Effector memory CD8-positive, alpha-beta T cell (primary cell): ENCODE data around the gene MYORG.
"Not testable (repeated sequence)": the region's sequence is repeated elsewhere in the genome, so short reads cannot be mapped to it uniquely, and the experiment has no call there.

Source experiments
- ATAC-seq: fragments of 150-1000 bp; cut with Tn5 transposase; replicated peaks from 2 replicates; pipeline ENCODE4 v1.10.0; 2021; ENCODE audit warnings: mild to moderate bottlenecking, moderate library complexity
- DNase-seq, 3 experiments: peaks; one replicate each; pipeline ENCODE4 v3.0.0; 2021
- H3K27ac Mint-ChIP-seq, 2 donors: one replicate each; pipeline ENCODE4 v1.8.0; 2022; ENCODE audit warnings: mild to moderate bottlenecking in 2 of 2, mixed read lengths in 2 of 2, moderate library complexity in 2 of 2
- H3K27me3 Mint-ChIP-seq, 2 donors: one replicate each; pipeline ENCODE4 v1.8.0; 2022; ENCODE audit warnings: mixed read lengths in 2 of 2
- H3K36me3 Mint-ChIP-seq: one replicate; pipeline ENCODE4 v1.8.0; 2022; ENCODE audit warnings: mild to moderate bottlenecking, moderate library complexity, mixed read lengths; ENCODE audit not compliant: insufficient read depth
- H3K4me1 Mint-ChIP-seq, 2 donors: one replicate each; pipeline ENCODE4 v1.8.0; 2022; ENCODE audit warnings: low read depth in 2 of 2, mixed read lengths in 2 of 2
- H3K4me3 Mint-ChIP-seq, 2 donors: one replicate each; pipeline ENCODE4 v1.8.0; 2022; ENCODE audit warnings: mild to moderate bottlenecking in 2 of 2, mixed read lengths in 2 of 2, moderate library complexity in 2 of 2
- H3K9me3 Mint-ChIP-seq, 2 donors: one replicate each; pipeline ENCODE4 v1.8.0; 2022; ENCODE audit warnings: mixed read lengths in 2 of 2

Gene MYORG

GRCh38 chr9:34346873-34347799 is 29.6 kb downstream of the MYORG start:
- no peak for ATAC-seq
- H3K27ac Mint-ChIP-seq = no peak overlapping the region
- no peaks in the 10 kb centered on the region for H3K9me3 Mint-ChIP-seq
- H3K27me3 Mint-ChIP-seq = no peaks in the 10 kb centered on the region
- H3K4me1 Mint-ChIP-seq = no peaks in the 10 kb centered on the region
- H3K4me3 Mint-ChIP-seq = no peak overlapping the region
- DNase-seq = no peak
- H3K36me3 Mint-ChIP-seq = peaks cover 18% of the 10 kb centered on the region

GRCh38 chr9:34343605-34344004 is 33.1 kb downstream of the MYORG start:
- Mint-ChIP-seq H3K4me1 (peaks cover 0 to 5% of the 10 kb centered on the region in 2 donors), H3K4me3 (no peak overlapping the region), H3K27ac (no peak overlapping the region), H3K9me3 (no peaks in the 10 kb centered on the region), H3K36me3 (peaks cover 21% of the 10 kb centered on the region), H3K27me3 (no peaks in the 10 kb centered on the region)
- ATAC-seq (no peak), DNase-seq (no peak)

- peaks cover 0 to 5% of the 10 kb centered on the region in 2 donors for H3K4me1 Mint-ChIP-seq
- H3K27ac Mint-ChIP-seq = no peak overlapping the region
- DNase-seq (no peak), ATAC-seq (no peak)
- no peaks in the 10 kb centered on the region for H3K27me3 Mint-ChIP-seq
- H3K36me3 Mint-ChIP-seq = peaks cover 16% of the 10 kb centered on the region
- H3K9me3 Mint-ChIP-seq = no peaks in the 10 kb centered on the region
- no peak overlapping the region for H3K4me3 Mint-ChIP-seq
Observed at GRCh38 chr9:34343090-34343489, 33.6 kb downstream of the MYORG start.

- DNase-seq (no peak), ATAC-seq (no peak)
- H3K4me3 Mint-ChIP-seq = no peak overlapping the region
- H3K9me3 Mint-ChIP-seq = no peaks in the 10 kb centered on the region
- peaks cover 0 to 5% of the 10 kb centered on the region in 2 donors for H3K4me1 Mint-ChIP-seq
- H3K27me3 Mint-ChIP-seq = no peaks in the 10 kb centered on the region
- H3K36me3 Mint-ChIP-seq = peaks cover 16% of the 10 kb centered on the region
- no peak overlapping the region for H3K27ac Mint-ChIP-seq
Observed at GRCh38 chr9:34341659-34342295, 34.9 kb downstream of the MYORG start.

GRCh38 chr9:34338665-34339385 is 37.9 kb downstream of the MYORG start:
- H3K4me1 Mint-ChIP-seq = peaks cover 3 to 9% of the 10 kb centered on the region in 2 donors
- no peaks in the 10 kb centered on the region for H3K9me3 Mint-ChIP-seq
- H3K27ac Mint-ChIP-seq = no peak overlapping the region
- no peaks in the 10 kb centered on the region for H3K27me3 Mint-ChIP-seq
- no peak for ATAC-seq
- DNase-seq = no peak
- H3K4me3 Mint-ChIP-seq = no peak overlapping the region
- H3K36me3 Mint-ChIP-seq = peaks cover 15% of the 10 kb centered on the region

- H3K27ac Mint-ChIP-seq, ATAC-seq, DNase-seq, H3K9me3 Mint-ChIP-seq, H3K4me1 Mint-ChIP-seq, H3K4me3 Mint-ChIP-seq, H3K27me3 Mint-ChIP-seq: not testable (repeated sequence)
- H3K36me3 Mint-ChIP-seq = peaks cover 14% of the 10 kb centered on the region
Observed at GRCh38 chr9:34338079-34338478, 38.6 kb downstream of the MYORG start.

GRCh38 chr9:34337403-34337802 is 39.3 kb downstream of the MYORG start:
- ATAC-seq (no peak), DNase-seq (no peak)
- peaks cover 3 to 13% of the 10 kb centered on the region in 2 donors for H3K4me1 Mint-ChIP-seq
- peaks cover 7% of the 10 kb centered on the region for H3K36me3 Mint-ChIP-seq
- H3K9me3 Mint-ChIP-seq = no peaks in the 10 kb centered on the region
- H3K4me3 Mint-ChIP-seq = no peak overlapping the region
- no peaks in the 10 kb centered on the region for H3K27me3 Mint-ChIP-seq
- H3K27ac Mint-ChIP-seq = no peak overlapping the region

- H3K36me3 Mint-ChIP-seq = peaks cover 10% of the 10 kb centered on the region
- no peak overlapping the region for H3K4me3 Mint-ChIP-seq
- H3K27ac Mint-ChIP-seq = peak overlapping the region in 1 of 2 donors; percentile 13
- ATAC-seq (no peak), DNase-seq (no peak)
- H3K27me3 Mint-ChIP-seq = no peaks in the 10 kb centered on the region
- no peaks in the 10 kb centered on the region for H3K9me3 Mint-ChIP-seq
- H3K4me1 Mint-ChIP-seq = peaks cover 9 to 22% of the 10 kb centered on the region in 2 donors
Observed at GRCh38 chr9:34335376-34335775, 41.3 kb downstream of the MYORG start.

- ATAC-seq (no peak), DNase-seq (no peak)
- no peaks in the 10 kb centered on the region for H3K9me3 Mint-ChIP-seq
- H3K36me3 Mint-ChIP-seq = peaks cover 8% of the 10 kb centered on the region
- peak overlapping the region in 1 of 2 donors; percentile 13 for H3K27ac Mint-ChIP-seq
- no peaks in the 10 kb centered on the region for H3K27me3 Mint-ChIP-seq
- peaks cover 13 to 23% of the 10 kb centered on the region in 2 donors for H3K4me1 Mint-ChIP-seq
- H3K4me3 Mint-ChIP-seq = no peak overlapping the region
Observed at GRCh38 chr9:34334916-34335315, 41.8 kb downstream of the MYORG start.

- peak overlapping the region in 1 of 2 donors; percentile 13 for H3K27ac Mint-ChIP-seq
- no peak overlapping the region for H3K4me3 Mint-ChIP-seq
- H3K9me3 Mint-ChIP-seq = no peaks in the 10 kb centered on the region
- peaks cover 13% of the 10 kb centered on the region for H3K36me3 Mint-ChIP-seq
- ATAC-seq = no peak
- DNase-seq = no peak
- H3K4me1 Mint-ChIP-seq = peaks cover 19 to 26% of the 10 kb centered on the region in 2 donors
- no peaks in the 10 kb centered on the region for H3K27me3 Mint-ChIP-seq
Observed at GRCh38 chr9:34334337-34334824, 42.3 kb downstream of the MYORG start.

GRCh38 chr9:34333836-34334235 is 42.9 kb downstream of the MYORG start:
- no peak for DNase-seq
- ATAC-seq = no peak
- Mint-ChIP-seq H3K36me3 (peaks cover 18% of the 10 kb centered on the region), H3K4me3 (no peak overlapping the region), H3K27me3 (no peaks in the 10 kb centered on the region), H3K9me3 (no peaks in the 10 kb centered on the region), H3K4me1 (peaks cover 22 to 26% of the 10 kb centered on the region in 2 donors), H3K27ac (no peak overlapping the region)

GRCh38 chr9:34332076-34332964 is 44.4 kb downstream of the MYORG start:
- DNase-seq = no peak
- H3K9me3 Mint-ChIP-seq = no peaks in the 10 kb centered on the region
- H3K4me1 Mint-ChIP-seq = peaks cover 24 to 26% of the 10 kb centered on the region in 2 donors
- H3K27ac Mint-ChIP-seq = peak overlapping the region; percentile 4 to 15
- ATAC-seq = no peak
- peaks cover 21% of the 10 kb centered on the region for H3K36me3 Mint-ChIP-seq
- H3K4me3 Mint-ChIP-seq = peak overlapping the region in 1 of 2 donors; percentile 25
- no peaks in the 10 kb centered on the region for H3K27me3 Mint-ChIP-seq
